HCT116 (cell line): ENCODE results near the gene IRAG1. TPM values are rescaled to one million over a fixed set of nuclear protein-coding genes. Genes with fewer than 3 reads are reported as not detected.

ENCODE experiments used
- ATAC-seq: fragments of 200-7000 bp; cut with Tn5 transposase; 2 replicates; pipeline ENCODE4 v1.9.1; 2020; ENCODE audit warnings: mild to moderate bottlenecking, moderate library complexity
- BruUV-seq: library from RNA; stranded (reverse); fragments of 400-500 nt; replicated peaks from 2 replicates; lab custom pipeline; 2021; lab: Mats Ljungman, UMichigan
- CTCF ChIA-PET: fragments of 300-600 bp; sonication (Branson Sonifier 250); formaldehyde crosslinking; loops from one replicate; lab custom pipeline; 2021; ENCODE audit warnings: antibody characterized with exemption; lab: Charles Lee
- POLR2A ChIA-PET: fragments of 300-600, 350-600 bp; sonication (Branson Sonifier 250); formaldehyde crosslinking; loops from one replicate; lab custom pipeline; 2021; ENCODE audit warnings: antibody characterized with exemption; lab: Charles Lee
- RAD21 ChIA-PET, 2 experiments: fragments of 300-600 bp; sonication (Branson Sonifier 250); formaldehyde crosslinking; loops; one replicate each; lab custom pipeline; 2023; ENCODE audit warnings: low total read pairs in 2 of 2; ENCODE audit not compliant: uncharacterized antibody in 2 of 2, unreplicated experiment in 2 of 2, low non-redundant PET in 1 of 2; lab: Charles Lee
- DNase-seq: peaks from one replicate; pipeline ENCODE4 v3.0.0-alpha.2; 2010; ENCODE audit warnings: low read depth, low spot score
- H2AFZ ChIP-seq: fragments of 200-600 bp; shearing (Covaris generic), sonication (generic); 2 replicates; pipeline ENCODE4 v1.6.1; 2017; ENCODE audit warnings: low read depth, mixed run types, mixed read lengths, antibody characterized with exemption, low read length; ENCODE audit not compliant: poor library complexity, severe bottlenecking
- H3K27ac ChIP-seq: 2 replicates; pipeline ENCODE4 v1.5.1; 2012; ENCODE audit warnings: low read depth, low read length
- H3K27me3 ChIP-seq: fragments of 200-600 bp; sonication (generic); 2 replicates; pipeline ENCODE4 v1.6.1; 2016; ENCODE audit warnings: mixed run types, low read length, mixed read lengths; ENCODE audit not compliant: insufficient read depth
- H3K36me3 ChIP-seq, 2 experiments: fragments of 200-500 bp in 1 of 2; fragments of 200-600 bp in 1 of 2; sonication (Bioruptor generic) in 1 of 2; sonication (generic) in 1 of 2; 2 replicates each; pipeline versions ENCODE4 v1.5.1 to v1.6.1; 2014 to 2016; ENCODE audit warnings: low read length in 2 of 2, inconsistent platforms in 1 of 2, mixed read lengths in 1 of 2, mixed run types in 1 of 2; ENCODE audit not compliant: insufficient read depth in 2 of 2, control insufficient read depth in 1 of 2
- H3K4me1 ChIP-seq, 2 experiments: fragments of 200-600 bp in 1 of 2; sonication (generic) in 1 of 2; 2 replicates each; pipeline versions ENCODE4 v1.5.1 to v1.6.1; 2012 to 2017; ENCODE audit warnings: low read length in 2 of 2, inconsistent platforms in 1 of 2, mild to moderate bottlenecking in 1 of 2, mixed read lengths in 1 of 2, mixed run types in 1 of 2, moderate library complexity in 1 of 2; ENCODE audit not compliant: insufficient read depth in 2 of 2, control insufficient read depth in 1 of 2
- H3K4me2 ChIP-seq: fragments of 200-600 bp; sonication (generic); 2 replicates; pipeline ENCODE4 v1.6.1; 2017; ENCODE audit warnings: mixed run types, low read length, mixed read lengths
- H3K4me3 ChIP-seq, 2 experiments: fragments of 200-600 bp in 1 of 2; sonication (generic) in 1 of 2; replicated peaks in 1 of 2; 2 replicates each; pipeline ENCODE4 v1.5.1; 2011 to 2016; ENCODE audit warnings: low read length in 2 of 2, control low read depth in 1 of 2, low read depth in 1 of 2, mild to moderate bottlenecking in 1 of 2, mixed read lengths in 1 of 2, mixed run types in 1 of 2
- H3K79me2 ChIP-seq: fragments of 200-600 bp; sonication (generic); 2 replicates; pipeline ENCODE4 v1.6.1; 2017; ENCODE audit warnings: mild to moderate bottlenecking, mixed run types, low read length, moderate library complexity, mixed read lengths; ENCODE audit not compliant: insufficient read depth
- H3K9ac ChIP-seq: fragments of 200-600 bp; sonication (generic); 2 replicates; pipeline ENCODE4 v1.6.1; 2016; ENCODE audit warnings: low read length, mixed read lengths
- H3K9me2 ChIP-seq: fragments of 200-600 bp; sonication (generic), shearing (Covaris generic); 2 replicates; pipeline ENCODE4 v1.6.1; 2017; ENCODE audit warnings: mixed run types, mild to moderate bottlenecking, moderate library complexity; ENCODE audit not compliant: insufficient read depth
- H3K9me3 ChIP-seq, 2 experiments: fragments of 200-500 bp in 1 of 2; fragments of 200-600 bp in 1 of 2; sonication (Bioruptor generic) in 1 of 2; sonication (generic) in 1 of 2; 2 replicates each; pipeline ENCODE4 v1.6.1; 2014 to 2017; ENCODE audit warnings: low read length in 2 of 2, mixed read lengths in 2 of 2, inconsistent platforms in 1 of 2, low read depth in 1 of 2, mild to moderate bottlenecking in 1 of 2, mixed run types in 1 of 2, moderate library complexity in 1 of 2; ENCODE audit not compliant: control insufficient read depth in 1 of 2, insufficient read depth in 1 of 2
- H4K20me1 ChIP-seq: fragments of 200-600 bp; sonication (generic), shearing (Covaris generic); 2 replicates; pipeline ENCODE4 v1.6.1; 2017; ENCODE audit warnings: mixed run types, mild to moderate bottlenecking, moderate library complexity; ENCODE audit not compliant: insufficient read depth
- CEBPB ChIP-seq: IDR thresholded peaks from 2 replicates; pipeline ENCODE4 v1.6.1; 2012; ENCODE audit warnings: low read depth
- EGR1 ChIP-seq: IDR thresholded peaks from 2 replicates; pipeline ENCODE4 v1.6.1; 2012; ENCODE audit warnings: low read depth
- ELF1 ChIP-seq: IDR thresholded peaks from 2 replicates; pipeline ENCODE4 v1.6.1; 2012; ENCODE audit warnings: low read depth, borderline replicate concordance
- intact Hi-C: fragments of 100-400 bp; cut with micrococcal nuclease; formaldehyde crosslinking; loops from 2 replicates; pipeline ENCODE4 v1.10.0; 2022
- total RNA-seq: library from RNA; stranded (reverse); gene quantifications from one replicate; pipeline ENCODE4 v1.2.1, GENCODE V29; 2021; ENCODE audit not compliant: unreplicated experiment

The IRAG1 gene
- total RNA-seq, 1 experiment from 2014 or later, result 3.7 TPM

- ATAC-seq (no peak), DNase-seq (no peak)
- H3K9ac ChIP-seq, result no peak overlapping the region
- intact Hi-C loops, result no loop called here
- peak overlapping the region; percentile 71; the same call in 1 of the 2 replicates for H3K4me2 ChIP-seq
- TF ChIP-seq ELF1 (no peak), EGR1 (no peak), CEBPB (no peak)
- CTCF ChIA-PET, result interaction anchor here (0.6 to 2.4 kb wide), 2 partner anchors 21 to 145 kb away, joined by 3 to 9 read pairs; no protein-coding TSS in a partner anchor
- no peak overlapping the region for H2AFZ ChIP-seq
- no peaks in the 10 kb centered on the region for H3K79me2 ChIP-seq
- H4K20me1 ChIP-seq, result no peaks in the 10 kb centered on the region
- H3K27me3 ChIP-seq, result no peaks in the 10 kb centered on the region
- RAD21 ChIA-PET, result no interaction called here
- POLR2A ChIA-PET, result interaction anchor here (1.2 kb wide), 1 partner anchor 9 kb away, joined by 3 read pairs; no protein-coding TSS in a partner anchor
- H3K4me1 ChIP-seq, result peaks cover 54 to 81% of the 10 kb centered on the region in 2 experiments
- no peak overlapping the region; the same call in 1 of the 2 replicates for H3K27ac ChIP-seq
- H3K9me2 ChIP-seq, result no peaks in the 10 kb centered on the region
- no peak overlapping the region for H3K4me3 ChIP-seq
- BruUV-seq, result no TSS peak
- H3K9me3 ChIP-seq, result no peaks in the 10 kb centered on the region
- no peaks in the 10 kb centered on the region for H3K36me3 ChIP-seq
Observed at GRCh38 chr11:10645212-10645795, 48.3 kb downstream of the IRAG1 start.

Other genes starting within 250 kb of the IRAG1 start
- gene AMPD3, start 238.5 kb downstream of the IRAG1 start, total RNA-seq, result 25.9 TPM
- 133 TPM for gene RNF141, start 152.6 kb downstream of the IRAG1 start, total RNA-seq
- 0.34 TPM for gene LYVE1, start 125.1 kb downstream of the IRAG1 start, total RNA-seq
- 68.4 TPM for gene CTR9, start 57.5 kb upstream of the IRAG1 start, total RNA-seq
- 888 TPM for gene EIF4G2, start 115.2 kb upstream of the IRAG1 start, total RNA-seq
- 26.8 TPM for gene ZBED5, start 164.3 kb upstream of the IRAG1 start, total RNA-seq